Liver (tissue), 3 donors: ENCODE measurements around the gene CTNS.

Experiments
- FOXA1 ChIP-seq: IDR thresholded peaks from 2 replicates; pipeline ENCODE4 v1.6.1; 2016; ENCODE audit warnings: antibody characterized with exemption
- JUND ChIP-seq, 2 donors: IDR thresholded peaks; 2 replicates each; pipeline ENCODE4 v1.6.1; 2016; ENCODE audit warnings: antibody characterized with exemption in 2 of 2
- YY1 ChIP-seq: IDR thresholded peaks from 2 replicates; pipeline ENCODE4 v1.6.1; 2016; ENCODE audit warnings: antibody characterized with exemption, mild to moderate bottlenecking
- TF ChIP-seq, protein P1 (sequence below): fragments of 150-350 bp; IDR thresholded peaks from 2 replicates; pipeline ENCODE4 v1.5.1; 2017; ENCODE audit warnings: improper control_type of control experiment, low read depth, low read length; ENCODE audit not compliant: missing input control
- TF ChIP-seq, protein P2 (sequence below): IDR thresholded peaks from 2 replicates; pipeline ENCODE4 v1.6.1; 2016; ENCODE audit warnings: antibody characterized with exemption
- TF ChIP-seq, protein P3 (sequence below): IDR thresholded peaks from 2 replicates; pipeline ENCODE4 v1.6.1; 2016; ENCODE audit warnings: antibody characterized with exemption
- TF ChIP-seq, protein P4 (sequence below): IDR thresholded peaks from 2 replicates; pipeline ENCODE4 v1.6.1; 2016; ENCODE audit warnings: antibody characterized with exemption
- donor health status: healthy.
- donor health status: healthy.

DNA sequence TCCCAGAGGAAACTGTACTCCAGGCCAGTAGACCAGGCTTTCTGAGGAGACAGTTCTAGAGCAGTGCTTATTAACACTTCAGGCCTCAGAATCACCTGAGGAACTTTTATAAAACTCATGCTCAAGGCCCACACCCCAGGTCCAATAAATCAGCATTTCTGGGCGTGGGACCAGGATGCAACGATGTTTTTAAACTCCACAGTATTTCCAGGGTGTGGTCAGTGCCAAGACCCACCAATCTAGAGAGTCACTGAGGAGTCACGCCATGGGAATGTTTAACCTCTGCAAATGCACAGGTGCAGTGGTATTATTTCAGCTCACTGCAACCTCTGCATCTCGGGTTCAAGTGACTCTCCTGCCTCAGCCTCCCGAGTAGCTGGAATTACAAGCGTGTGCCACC, 23.4 kb upstream of the CTNS start:
- TF ChIP-seq, protein P1, sequence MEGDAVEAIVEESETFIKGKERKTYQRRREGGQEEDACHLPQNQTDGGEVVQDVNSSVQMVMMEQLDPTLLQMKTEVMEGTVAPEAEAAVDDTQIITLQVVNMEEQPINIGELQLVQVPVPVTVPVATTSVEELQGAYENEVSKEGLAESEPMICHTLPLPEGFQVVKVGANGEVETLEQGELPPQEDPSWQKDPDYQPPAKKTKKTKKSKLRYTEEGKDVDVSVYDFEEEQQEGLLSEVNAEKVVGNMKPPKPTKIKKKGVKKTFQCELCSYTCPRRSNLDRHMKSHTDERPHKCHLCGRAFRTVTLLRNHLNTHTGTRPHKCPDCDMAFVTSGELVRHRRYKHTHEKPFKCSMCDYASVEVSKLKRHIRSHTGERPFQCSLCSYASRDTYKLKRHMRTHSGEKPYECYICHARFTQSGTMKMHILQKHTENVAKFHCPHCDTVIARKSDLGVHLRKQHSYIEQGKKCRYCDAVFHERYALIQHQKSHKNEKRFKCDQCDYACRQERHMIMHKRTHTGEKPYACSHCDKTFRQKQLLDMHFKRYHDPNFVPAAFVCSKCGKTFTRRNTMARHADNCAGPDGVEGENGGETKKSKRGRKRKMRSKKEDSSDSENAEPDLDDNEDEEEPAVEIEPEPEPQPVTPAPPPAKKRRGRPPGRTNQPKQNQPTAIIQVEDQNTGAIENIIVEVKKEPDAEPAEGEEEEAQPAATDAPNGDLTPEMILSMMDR, result no peak
- TF ChIP-seq YY1 (no peak), JUND (IDR thresholded peaks at IDR 0.05) (no peak), FOXA1 (no peak)
- TF ChIP-seq, protein P2, sequence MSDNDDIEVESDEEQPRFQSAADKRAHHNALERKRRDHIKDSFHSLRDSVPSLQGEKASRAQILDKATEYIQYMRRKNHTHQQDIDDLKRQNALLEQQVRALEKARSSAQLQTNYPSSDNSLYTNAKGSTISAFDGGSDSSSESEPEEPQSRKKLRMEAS, result no peak
- TF ChIP-seq, protein P3, sequence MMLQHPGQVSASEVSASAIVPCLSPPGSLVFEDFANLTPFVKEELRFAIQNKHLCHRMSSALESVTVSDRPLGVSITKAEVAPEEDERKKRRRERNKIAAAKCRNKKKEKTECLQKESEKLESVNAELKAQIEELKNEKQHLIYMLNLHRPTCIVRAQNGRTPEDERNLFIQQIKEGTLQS, result no peak
- TF ChIP-seq, protein P4, sequence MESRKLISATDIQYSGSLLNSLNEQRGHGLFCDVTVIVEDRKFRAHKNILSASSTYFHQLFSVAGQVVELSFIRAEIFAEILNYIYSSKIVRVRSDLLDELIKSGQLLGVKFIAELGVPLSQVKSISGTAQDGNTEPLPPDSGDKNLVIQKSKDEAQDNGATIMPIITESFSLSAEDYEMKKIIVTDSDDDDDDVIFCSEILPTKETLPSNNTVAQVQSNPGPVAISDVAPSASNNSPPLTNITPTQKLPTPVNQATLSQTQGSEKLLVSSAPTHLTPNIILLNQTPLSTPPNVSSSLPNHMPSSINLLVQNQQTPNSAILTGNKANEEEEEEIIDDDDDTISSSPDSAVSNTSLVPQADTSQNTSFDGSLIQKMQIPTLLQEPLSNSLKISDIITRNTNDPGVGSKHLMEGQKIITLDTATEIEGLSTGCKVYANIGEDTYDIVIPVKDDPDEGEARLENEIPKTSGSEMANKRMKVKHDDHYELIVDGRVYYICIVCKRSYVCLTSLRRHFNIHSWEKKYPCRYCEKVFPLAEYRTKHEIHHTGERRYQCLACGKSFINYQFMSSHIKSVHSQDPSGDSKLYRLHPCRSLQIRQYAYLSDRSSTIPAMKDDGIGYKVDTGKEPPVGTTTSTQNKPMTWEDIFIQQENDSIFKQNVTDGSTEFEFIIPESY, result no peak
